HG02798 (cell line): ENCODE results near the gene LCN6.

Experiments
- ATAC-seq: cut with Tn5 transposase; IDR thresholded peaks from one replicate; pipeline ENCODE4 v1.9.1; 2021; ENCODE audit warnings: mild to moderate bottlenecking; ENCODE audit not compliant: unreplicated experiment, poor library complexity

The LCN6 gene

GRCh38 chr9:136695955-136696354, 52.4 kb downstream of the LCN6 start:
- no peak for ATAC-seq

- ATAC-seq: no peak
These were observed 52.9 kb downstream of the LCN6 start for GRCh38 chr9:136695435-136695895.

GRCh38 chr9:136694872-136695247, 53.5 kb downstream of the LCN6 start:
- no peak for ATAC-seq

GRCh38 chr9:136694163-136694871, 54.0 kb downstream of the LCN6 start:
- no peak for ATAC-seq
